K562 (cell line): ENCODE results near the gene ERVH48-1.

ENCODE experiments used
- CTCF ChIP-seq, 3 experiments: IDR thresholded peaks in 2 of 3; conservative IDR thresholded peaks in 1 of 3; 2 replicates each; pipeline ENCODE4 v1.5.1; 2011 to 2012; ENCODE audit warnings: low read length in 3 of 3, mild to moderate bottlenecking in 3 of 3, control low read depth in 2 of 3, improper control_type of control experiment in 1 of 3, inconsistent platforms in 1 of 3, low read depth in 1 of 3, mixed read lengths in 1 of 3, moderate library complexity in 1 of 3; ENCODE audit not compliant: insufficient read depth in 2 of 3
- KAT7 ChIP-seq: sonication (generic); formaldehyde crosslinking; IDR thresholded peaks from 2 replicates; pipeline ENCODE4 v1.8.0; 2022; ENCODE audit warnings: missing genetic modification reagents, mild to moderate bottlenecking, borderline replicate concordance
- RFX5 ChIP-seq: IDR thresholded peaks from 2 replicates; pipeline ENCODE4 v1.6.1; 2011; ENCODE audit warnings: low read depth, mild to moderate bottlenecking, improper control_type of control experiment, low read length
- SIX5 ChIP-seq, 2 experiments: IDR thresholded peaks; 2 replicates each; pipeline ENCODE4 v1.6.1; 2011; ENCODE audit warnings: low read length in 2 of 2, borderline replicate concordance in 1 of 2, low read depth in 1 of 2, mild to moderate bottlenecking in 1 of 2, moderate library complexity in 1 of 2; ENCODE audit not compliant: insufficient read depth in 1 of 2
- STAT6 ChIP-seq: sonication (generic); formaldehyde crosslinking; IDR thresholded peaks from 2 replicates; pipeline ENCODE4 v1.8.1; 2023; ENCODE audit warnings: mild to moderate bottlenecking, missing genetic modification reagents

- TF ChIP-seq CTCF (IDR thresholded peaks at IDR 0.05 in 2 of 3, conservative IDR thresholded peaks at IDR 0.05 in 1 of 3; ENCODE audit: insufficient read depth in 2 of 3, low read depth in 1 of 3, low read length in 3 of 3), result no peak
- TF ChIP-seq SIX5 (IDR thresholded peaks at IDR 0.05; ENCODE audit: borderline replicate concordance in 1 of 2, insufficient read depth in 1 of 2, low read depth in 1 of 2, low read length in 2 of 2), result no peak
- TF ChIP-seq RFX5, result no peak
- no peak for TF ChIP-seq STAT6 (CRISPR knock-in tag)
- no peak for TF ChIP-seq KAT7 (CRISPR knock-in tag)
Observed at GRCh38 chr21:42941696-42942085, 16.3 kb upstream of the ERVH48-1 start.
